HG03442 (cell line): ENCODE results near the gene ATP1B1.
"Not testable (repeated sequence)": the region's sequence is repeated elsewhere in the genome, so short reads cannot be mapped to it uniquely, and the experiment has no call there.

ENCODE experiments used
- ATAC-seq: cut with Tn5 transposase; IDR thresholded peaks from one replicate; pipeline ENCODE4 v1.9.1; 2021; ENCODE audit warnings: mild to moderate bottlenecking, moderate library complexity; ENCODE audit not compliant: unreplicated experiment

The ATP1B1 gene

GRCh38 chr1:169113613-169114119 lies 7.2 kb downstream of the ATP1B1 start:
- ATAC-seq = no peak

GRCh38 chr1:169115891-169116585 lies 9.5 kb downstream of the ATP1B1 start:
- peak; percentile 66 for ATAC-seq

- ATAC-seq = no peak
Measured at GRCh38 chr1:169117014-169117413, 10.5 kb downstream of the ATP1B1 start.

- ATAC-seq = no peak
Measured at GRCh38 chr1:169117599-169117998, 11.1 kb downstream of the ATP1B1 start.

GRCh38 chr1:169118227-169118626 lies 11.7 kb downstream of the ATP1B1 start:
- no peak for ATAC-seq

GRCh38 chr1:169119405-169119804 lies 12.9 kb downstream of the ATP1B1 start:
- no peak for ATAC-seq

GRCh38 chr1:169120066-169120465 lies 13.6 kb downstream of the ATP1B1 start:
- ATAC-seq = no peak

- no peak for ATAC-seq
Measured at GRCh38 chr1:169121146-169121923, 14.8 kb downstream of the ATP1B1 start.

- ATAC-seq = peak; percentile 71
Measured at GRCh38 chr1:169122976-169123375, 16.5 kb downstream of the ATP1B1 start.

- ATAC-seq = no peak
Measured at GRCh38 chr1:169124459-169124858, 18.0 kb downstream of the ATP1B1 start.

- ATAC-seq = not testable (repeated sequence)
Measured at GRCh38 chr1:169125597-169125996, 19.1 kb downstream of the ATP1B1 start.

GRCh38 chr1:169126335-169126734 lies 19.8 kb downstream of the ATP1B1 start:
- ATAC-seq = no peak

GRCh38 chr1:169127305-169127704 lies 20.8 kb downstream of the ATP1B1 start:
- ATAC-seq = no peak

GRCh38 chr1:169128562-169128961 lies 22.1 kb downstream of the ATP1B1 start:
- no peak for ATAC-seq

- no peak for ATAC-seq
Measured at GRCh38 chr1:169129109-169129784, 22.8 kb downstream of the ATP1B1 start.

- no peak for ATAC-seq
Measured at GRCh38 chr1:169130683-169131082, 24.2 kb downstream of the ATP1B1 start.

GRCh38 chr1:169132512-169133227 lies 26.2 kb downstream of the ATP1B1 start:
- ATAC-seq = no peak

GRCh38 chr1:169133228-169133576 lies 26.7 kb downstream of the ATP1B1 start:
- ATAC-seq = no peak

- ATAC-seq = no peak
Measured at GRCh38 chr1:169133801-169134502, 27.5 kb downstream of the ATP1B1 start.

- ATAC-seq = no peak
Measured at GRCh38 chr1:169137357-169137756, 30.9 kb downstream of the ATP1B1 start.
